Activated CD4-positive, alpha-beta T cell treated with anti-CD3 and anti-CD28 coated beads for 36 hours (primary cell): Measurements from ENCODE around the gene ADAM19. TPM values are rescaled to one million over a fixed set of nuclear protein-coding genes. Genes with fewer than 3 reads are reported as not detected.
"Not testable (repeated sequence)": the region's sequence is repeated elsewhere in the genome, so short reads cannot be mapped to it uniquely, and the experiment has no call there.

Experiments
- ATAC-seq: fragments of 200-7000 bp; cut with Tn5 transposase; one replicate; pipeline ENCODE4 v1.10.0; 2021; ENCODE audit warnings: mild to moderate bottlenecking, moderate library complexity
- CTCF ChIA-PET: fragments of 350-600 bp; sonication (Branson Sonifier 250); formaldehyde crosslinking; loops from one replicate; lab custom pipeline; 2021; ENCODE audit warnings: antibody characterized with exemption; lab: Charles Lee
- POLR2A ChIA-PET: fragments of 350-600 bp; sonication (Branson Sonifier 250); formaldehyde crosslinking; loops from one replicate; lab custom pipeline; 2021; ENCODE audit warnings: antibody characterized with exemption, inconsistent platforms; lab: Charles Lee
- DNase-seq: peaks from one replicate; pipeline ENCODE4 v3.0.0-alpha.2; 2020
- H3K27ac Mint-ChIP-seq: one replicate; pipeline ENCODE4 v1.8.0; 2021; ENCODE audit warnings: mixed read lengths
- H3K27me3 Mint-ChIP-seq: one replicate; pipeline ENCODE4 v1.8.0; 2021; ENCODE audit warnings: mixed read lengths
- H3K36me3 Mint-ChIP-seq: one replicate; pipeline ENCODE4 v1.8.0; 2021; ENCODE audit warnings: low read depth, mixed read lengths
- H3K4me1 Mint-ChIP-seq: one replicate; pipeline ENCODE4 v1.8.0; 2021; ENCODE audit warnings: mixed read lengths
- H3K4me3 Mint-ChIP-seq: one replicate; pipeline ENCODE4 v1.8.0; 2021; ENCODE audit warnings: mild to moderate bottlenecking, moderate library complexity, mixed read lengths
- H3K9me3 Mint-ChIP-seq: one replicate; pipeline ENCODE4 v1.8.0; 2021; ENCODE audit warnings: low read depth, mixed read lengths
- intact Hi-C, 2 experiments: fragments of 100-400 bp; cut with DNase I in 1 of 2; cut with micrococcal nuclease in 1 of 2; formaldehyde crosslinking; loops; one replicate each; pipeline versions ENCODE4 v1.14.2 to v1.15.1; 2022 to 2024; cut with DNase I, micrococcal nuclease
- total RNA-seq, 2 experiments: library from RNA; stranded (reverse); gene quantifications; one replicate each; pipeline ENCODE4 v1.2.3, GENCODE V29; 2021

Gene ADAM19
- total RNA-seq, 2 experiments from 2014 or later, result 63.6 to 69.5 TPM

GRCh38 chr5:157485340-157485739 is 90.2 kb downstream of the ADAM19 start:
- intact Hi-C loops, result no loop called here
- peaks cover 11% of the 10 kb centered on the region for H3K4me1 Mint-ChIP-seq
- CTCF ChIA-PET, result interaction anchor here (0.6 to 2.3 kb wide), 7 partner anchors 8 to 1381 kb away, joined by 3 to 10 read pairs (median 3); no protein-coding TSS in a partner anchor
- DNase-seq (no peak), ATAC-seq (no peak)
- no peak overlapping the region for H3K4me3 Mint-ChIP-seq
- POLR2A ChIA-PET, result no interaction called here
- H3K27me3 Mint-ChIP-seq, result no peaks in the 10 kb centered on the region
- no peaks in the 10 kb centered on the region for H3K9me3 Mint-ChIP-seq
- H3K36me3 Mint-ChIP-seq, result peaks cover 39% of the 10 kb centered on the region
- no peak overlapping the region for H3K27ac Mint-ChIP-seq

- peaks cover 11% of the 10 kb centered on the region for H3K4me1 Mint-ChIP-seq
- intact Hi-C loops, result no loop called here
- H3K36me3 Mint-ChIP-seq, result peaks cover 36% of the 10 kb centered on the region
- DNase-seq (no peak), ATAC-seq (no peak)
- CTCF ChIA-PET, result interaction anchor here (1.1 to 2.3 kb wide), 3 partner anchors 11 to 62 kb away, joined by 3 to 10 read pairs (median 5); no protein-coding TSS in a partner anchor
- H3K27me3 Mint-ChIP-seq, result no peaks in the 10 kb centered on the region
- H3K9me3 Mint-ChIP-seq, result no peaks in the 10 kb centered on the region
- H3K4me3 Mint-ChIP-seq, result no peak overlapping the region
- H3K27ac Mint-ChIP-seq, result no peak overlapping the region
- POLR2A ChIA-PET, result no interaction called here
Observed at GRCh38 chr5:157484768-157485167, 90.8 kb downstream of the ADAM19 start.

- H3K27ac Mint-ChIP-seq, DNase-seq, CTCF ChIA-PET, intact Hi-C loops, POLR2A ChIA-PET, H3K4me3 Mint-ChIP-seq, H3K9me3 Mint-ChIP-seq, H3K27me3 Mint-ChIP-seq, ATAC-seq: not testable (repeated sequence)
- peaks cover 20% of the 10 kb centered on the region for H3K4me1 Mint-ChIP-seq
- H3K36me3 Mint-ChIP-seq, result peaks cover 28% of the 10 kb centered on the region
Observed at GRCh38 chr5:157482702-157483101, 92.9 kb downstream of the ADAM19 start.

GRCh38 chr5:157481666-157482065 is 93.9 kb downstream of the ADAM19 start:
- CTCF ChIA-PET, result interaction anchor here (1.0 kb wide), 1 partner anchor 8 kb away, joined by 3 read pairs; no protein-coding TSS in a partner anchor
- H3K4me1 Mint-ChIP-seq, result peaks cover 12% of the 10 kb centered on the region
- H3K36me3 Mint-ChIP-seq, result peaks cover 23% of the 10 kb centered on the region
- H3K9me3 Mint-ChIP-seq, result no peaks in the 10 kb centered on the region
- H3K4me3 Mint-ChIP-seq, result no peak overlapping the region
- DNase-seq (no peak), ATAC-seq (no peak)
- intact Hi-C loops, result no loop called here
- POLR2A ChIA-PET, result no interaction called here
- H3K27me3 Mint-ChIP-seq, result no peaks in the 10 kb centered on the region
- no peak overlapping the region for H3K27ac Mint-ChIP-seq

- CTCF ChIA-PET, result interaction anchor here (1.0 to 1.1 kb wide), 3 partner anchors 8 to 49 kb away, joined by 3 to 4 read pairs (median 4); no protein-coding TSS in a partner anchor
- POLR2A ChIA-PET, result no interaction called here
- Mint-ChIP-seq H3K9me3 (no peaks in the 10 kb centered on the region), H3K36me3 (peaks cover 23% of the 10 kb centered on the region), H3K4me1 (peaks cover 9% of the 10 kb centered on the region), H3K27me3 (no peaks in the 10 kb centered on the region), H3K27ac (no peak overlapping the region), H3K4me3 (no peak overlapping the region)
- intact Hi-C loops, result no loop called here
- ATAC-seq, result no peak
- no peak for DNase-seq
Observed at GRCh38 chr5:157481265-157481664, 94.3 kb downstream of the ADAM19 start.

- H3K4me1 Mint-ChIP-seq, result peaks cover 9% of the 10 kb centered on the region
- peaks cover 21% of the 10 kb centered on the region for H3K36me3 Mint-ChIP-seq
- no peaks in the 10 kb centered on the region for H3K9me3 Mint-ChIP-seq
- ATAC-seq (no peak), DNase-seq (no peak)
- no peak overlapping the region for H3K27ac Mint-ChIP-seq
- no peaks in the 10 kb centered on the region for H3K27me3 Mint-ChIP-seq
- ChIA-PET CTCF (interaction anchor here (0.6 to 1.1 kb wide), 8 partner anchors 47 to 239 kb away, joined by 3 to 4 read pairs (median 3); no protein-coding TSS in a partner anchor), POLR2A (no interaction called here)
- intact Hi-C loops, result loop anchor here in 1 of 2 experiments (5.0 kb wide), 2 partner anchors 138 to 262 kb away; partner anchors contain the start of gene LSM11
- no peak overlapping the region for H3K4me3 Mint-ChIP-seq
Observed at GRCh38 chr5:157479612-157480510, 95.7 kb downstream of the ADAM19 start.

- no peak for DNase-seq
- intact Hi-C loops, result loop anchor here in 1 of 2 experiments (5.0 kb wide), 2 partner anchors 137 to 263 kb away; partner anchors contain the start of gene LSM11
- Mint-ChIP-seq H3K36me3 (peaks cover 18% of the 10 kb centered on the region), H3K4me3 (no peak overlapping the region), H3K27ac (peak overlapping the region; percentile 11), H3K9me3 (no peaks in the 10 kb centered on the region), H3K4me1 (peaks cover 9% of the 10 kb centered on the region), H3K27me3 (no peaks in the 10 kb centered on the region)
- POLR2A ChIA-PET, result no interaction called here
- ATAC-seq, result no peak
- CTCF ChIA-PET, result interaction anchor here (0.6 to 1.0 kb wide), 5 partner anchors 9 to 161 kb away, joined by 3 to 4 read pairs (median 3); no protein-coding TSS in a partner anchor
Observed at GRCh38 chr5:157479166-157479565, 96.4 kb downstream of the ADAM19 start.

GRCh38 chr5:157478726-157479125 is 96.8 kb downstream of the ADAM19 start:
- no peak for ATAC-seq
- intact Hi-C loops, result loop anchor here in 1 of 2 experiments (5.0 kb wide), 2 partner anchors 136 to 264 kb away; partner anchors contain the start of gene LSM11
- H3K27ac Mint-ChIP-seq, result no peak overlapping the region

GRCh38 chr5:157477814-157478494 is 97.6 kb downstream of the ADAM19 start:
- intact Hi-C loops, result loop anchor here (1.0 to 5.0 kb wide), 4 partner anchors 47 to 264 kb away; partner anchors contain the start of gene LSM11 (in 1 of the 2)
- H3K27me3 Mint-ChIP-seq, result no peaks in the 10 kb centered on the region
- ChIA-PET CTCF (interaction anchor here (0.6 to 2.2 kb wide), 8 partner anchors 8 to 224 kb away, joined by 3 to 18 read pairs (median 3); no protein-coding TSS in a partner anchor), POLR2A (no interaction called here)
- ATAC-seq (no peak), DNase-seq (no peak)
- peaks cover 20% of the 10 kb centered on the region for H3K36me3 Mint-ChIP-seq
- H3K27ac Mint-ChIP-seq, result no peak overlapping the region
- H3K4me1 Mint-ChIP-seq, result peaks cover 9% of the 10 kb centered on the region
- H3K4me3 Mint-ChIP-seq, result no peak overlapping the region
- no peaks in the 10 kb centered on the region for H3K9me3 Mint-ChIP-seq

More at GRCh38 chr5:157478726-157479125, 96.8 kb downstream of the ADAM19 start:
- POLR2A ChIA-PET, result no interaction called here
- Mint-ChIP-seq H3K4me3 (no peak overlapping the region), H3K36me3 (peaks cover 16% of the 10 kb centered on the region), H3K27me3 (no peaks in the 10 kb centered on the region), H3K4me1 (peaks cover 9% of the 10 kb centered on the region), H3K9me3 (no peaks in the 10 kb centered on the region)
- CTCF ChIA-PET, result interaction anchor here (0.6 to 1.0 kb wide), 4 partner anchors 9 to 161 kb away, joined by 3 to 4 read pairs (median 3); no protein-coding TSS in a partner anchor
- DNase-seq, result no peak

- Mint-ChIP-seq H3K27me3 (no peaks in the 10 kb centered on the region), H3K9me3 (no peaks in the 10 kb centered on the region), H3K27ac (no peak overlapping the region), H3K4me1 (peaks cover 9% of the 10 kb centered on the region), H3K36me3 (peaks cover 18% of the 10 kb centered on the region), H3K4me3 (no peak overlapping the region)
- peak; percentile 42 for DNase-seq
- peak; percentile 68 for ATAC-seq
- CTCF ChIA-PET, result interaction anchor here (0.6 to 2.2 kb wide), 16 partner anchors 9 to 207 kb away, joined by 3 to 18 read pairs (median 3); no protein-coding TSS in a partner anchor
- POLR2A ChIA-PET, result interaction anchor here (0.6 kb wide), 1 partner anchor 105 kb away, joined by 5 read pairs; no protein-coding TSS in a partner anchor
- intact Hi-C loops, result loop anchor here (1.0 to 5.0 kb wide), 4 partner anchors 46 to 265 kb away; partner anchors contain the start of gene LSM11 (in 1 of the 2)
Observed at GRCh38 chr5:157476702-157477408, 98.7 kb downstream of the ADAM19 start.
